Thymus (tissue), 11 donors: ENCODE results near the gene CCS. TPM values are rescaled to one million over a fixed set of nuclear protein-coding genes. Genes with fewer than 3 reads are reported as not detected.
"Not testable (repeated sequence)": the region's sequence is repeated elsewhere in the genome, so short reads cannot be mapped to it uniquely, and the experiment has no call there.

Experiments used
- DNase-seq, 9 donors: peaks; one replicate each; pipeline ENCODE4 v3.0.0-alpha.2; 2013; ENCODE audit warnings: low spot score in 9 of 9, low read depth in 6 of 9, missing footprints in 1 of 9
- H3K27ac ChIP-seq, 2 donors: one replicate each; pipeline ENCODE4 v1.5.1; 2013; ENCODE audit warnings: control low read depth in 1 of 2, low read depth in 1 of 2, low read length in 1 of 2, mild to moderate bottlenecking in 1 of 2, moderate library complexity in 1 of 2
- H3K27me3 ChIP-seq, 2 donors: one replicate each; pipeline ENCODE4 v1.5.1; 2013; ENCODE audit warnings: low read length in 1 of 2; ENCODE audit not compliant: control insufficient read depth in 2 of 2, insufficient read depth in 1 of 2
- H3K36me3 ChIP-seq, 2 donors: one replicate each; pipeline ENCODE4 v1.5.1; 2013; ENCODE audit warnings: low read length in 1 of 2, mild to moderate bottlenecking in 1 of 2, moderate library complexity in 1 of 2; ENCODE audit not compliant: control insufficient read depth in 2 of 2, insufficient read depth in 2 of 2
- H3K4me1 ChIP-seq, 2 donors: one replicate each; pipeline ENCODE4 v1.5.1; 2013; ENCODE audit warnings: low read length in 2 of 2; ENCODE audit not compliant: control insufficient read depth in 2 of 2, insufficient read depth in 2 of 2
- H3K4me3 ChIP-seq, 2 donors: one replicate each; pipeline ENCODE4 v1.5.1; 2013; ENCODE audit warnings: low read length in 2 of 2, control low read depth in 1 of 2, mild to moderate bottlenecking in 1 of 2
- H3K9me3 ChIP-seq, 2 donors: one replicate each; pipeline ENCODE4 v1.5.1; 2013; ENCODE audit warnings: low read length in 1 of 2, mild to moderate bottlenecking in 1 of 2; ENCODE audit not compliant: control insufficient read depth in 2 of 2, insufficient read depth in 1 of 2
- WGBS: extraction: QIAGEN DNeasy Blood & Tissue Kit; methylation state at CpG from one replicate; pipeline ENCODE4 v1.1.7; 2013; 5-methylcytosine and 5-hydroxymethylcytosine counted together
- polyA plus RNA-seq: library from polyadenylated mRNA; stranded (reverse); fragments of 200-250 nt; gene quantifications from one replicate; pipeline ENCODE4 v1.2.3, GENCODE V29; 2013
- total RNA-seq: library from RNA; stranded (reverse); fragments of 120-200 nt; gene quantifications from one replicate; pipeline ENCODE4 v1.2.4, GENCODE V29; 2013
- donor health status: healthy.

Gene CCS
- total and polyA plus RNA-seq, 2 donors = 33.9 to 173 TPM

GRCh38 chr11:66580803-66581202 lies 12.2 kb upstream of the CCS start:
- Histone ChIP-seq H3K9me3 (peaks cover 0 to 11% of the 10 kb centered on the region in 2 donors), H3K4me1 (peaks cover 0 to 2% of the 10 kb centered on the region in 2 donors), H3K27me3 (peaks cover 0 to 11% of the 10 kb centered on the region in 2 donors), H3K36me3 (no peaks in the 10 kb centered on the region), H3K4me3 (no peak overlapping the region), H3K27ac (no peak overlapping the region)
- DNase-seq = no peak
- 96% methylated on average over 5 of the region's 5 CpGs for WGBS

GRCh38 chr11:66581261-66581660 lies 11.7 kb upstream of the CCS start:
- no peaks in the 10 kb centered on the region for H3K36me3 ChIP-seq
- H3K4me1 ChIP-seq = peaks cover 0 to 2% of the 10 kb centered on the region in 2 donors
- H3K27me3 ChIP-seq = peaks cover 0 to 11% of the 10 kb centered on the region in 2 donors
- WGBS = 94% methylated on average over 3 of the region's 3 CpGs
- H3K4me3 ChIP-seq = no peak overlapping the region
- peaks cover 0 to 11% of the 10 kb centered on the region in 2 donors for H3K9me3 ChIP-seq
- DNase-seq = no peak
- H3K27ac ChIP-seq = no peak overlapping the region

- DNase-seq, H3K36me3 ChIP-seq, H3K27ac ChIP-seq, H3K4me1 ChIP-seq, H3K27me3 ChIP-seq, H3K4me3 ChIP-seq: not testable (repeated sequence)
- 93% methylated on average over 3 of the region's 3 CpGs for WGBS
- H3K9me3 ChIP-seq = peaks cover 0 to 11% of the 10 kb centered on the region in 2 donors
Observed at GRCh38 chr11:66582565-66583147, 10.3 kb upstream of the CCS start.

- H3K4me3 ChIP-seq, DNase-seq, H3K27ac ChIP-seq, H3K27me3 ChIP-seq, H3K36me3 ChIP-seq, H3K4me1 ChIP-seq: not testable (repeated sequence)
- WGBS = 98% methylated on average over 1 of the region's 1 CpG
- H3K9me3 ChIP-seq = peaks cover 0 to 11% of the 10 kb centered on the region in 2 donors
Observed at GRCh38 chr11:66585447-66585846, 7.5 kb upstream of the CCS start.

GRCh38 chr11:66586136-66586535 lies 6.8 kb upstream of the CCS start:
- WGBS = 80% methylated on average over 2 of the region's 2 CpGs

GRCh38 chr11:66589315-66589714 lies 3.7 kb upstream of the CCS start:
- 80% methylated on average over 2 of the region's 2 CpGs for WGBS
- not testable (repeated sequence) for H3K4me3 ChIP-seq, H3K27ac ChIP-seq, DNase-seq, H3K36me3 ChIP-seq, H3K9me3 ChIP-seq, H3K27me3 ChIP-seq
- peaks cover 6 to 20% of the 10 kb centered on the region in 2 donors for H3K4me1 ChIP-seq

More at GRCh38 chr11:66586136-66586535, 6.8 kb upstream of the CCS start:
- Histone ChIP-seq H3K9me3 (peaks cover 0 to 11% of the 10 kb centered on the region in 2 donors), H3K27me3 (peaks cover 0 to 3% of the 10 kb centered on the region in 2 donors), H3K27ac (no peak overlapping the region), H3K4me1 (no peaks in the 10 kb centered on the region), H3K36me3 (no peaks in the 10 kb centered on the region), H3K4me3 (no peak overlapping the region)
- no peak for DNase-seq

- Histone ChIP-seq H3K36me3 (no peaks in the 10 kb centered on the region), H3K9me3 (no peaks in the 10 kb centered on the region), H3K4me3 (no peak overlapping the region), H3K27me3 (peaks cover 0 to 3% of the 10 kb centered on the region in 2 donors), H3K4me1 (peaks cover 11 to 28% of the 10 kb centered on the region in 2 donors), H3K27ac (no peak overlapping the region)
- WGBS = 96% methylated on average over 7 of the region's 7 CpGs
- DNase-seq = no peak
Observed at GRCh38 chr11:66589996-66590675, 2.8 kb upstream of the CCS start.

- Histone ChIP-seq H3K4me1 (peaks cover 17 to 38% of the 10 kb centered on the region in 2 donors), H3K27me3 (peaks cover 0 to 3% of the 10 kb centered on the region in 2 donors), H3K4me3 (no peak overlapping the region), H3K9me3 (no peaks in the 10 kb centered on the region), H3K36me3 (no peaks in the 10 kb centered on the region), H3K27ac (no peak overlapping the region)
- 94% methylated on average over 2 of the region's 2 CpGs for WGBS
- no peak for DNase-seq
Observed at GRCh38 chr11:66591175-66591574, 1.8 kb upstream of the CCS start.

GRCh38 chr11:66593303-66593635 lies 284 bp downstream of the CCS start:
- peaks cover 0 to 3% of the 10 kb centered on the region in 2 donors for H3K27me3 ChIP-seq
- H3K4me1 ChIP-seq = peaks cover 17 to 38% of the 10 kb centered on the region in 2 donors
- peaks cover 0 to 2% of the 10 kb centered on the region in 2 donors for H3K36me3 ChIP-seq
- WGBS = 8% methylated on average over 12 of the region's 12 CpGs
- H3K27ac ChIP-seq = peak overlapping the region; percentile 59 to 79
- peaks cover 0 to 2% of the 10 kb centered on the region in 2 donors for H3K9me3 ChIP-seq
- peak overlapping the region; percentile 70 to 76 for H3K4me3 ChIP-seq
- DNase-seq = no peak
